GM19099 (cell line): ENCODE results near the gene GFRA4.

Experiments used
- POLR2A ChIP-seq: IDR thresholded peaks from 3 replicates; pipeline ENCODE4 v1.6.1; 2011; ENCODE audit warnings: low read depth; ENCODE audit not compliant: insufficient read length; ENCODE audit errors: extremely low read depth

GFRA4 gene

GRCh38 chr20:3629893-3630292, 33.3 kb downstream of the GFRA4 start:
- TF ChIP-seq POLR2A: no peak

GRCh38 chr20:3628502-3629314, 34.5 kb downstream of the GFRA4 start:
- no peak for TF ChIP-seq POLR2A

- no peak for TF ChIP-seq POLR2A
Observed at GRCh38 chr20:3627476-3627875, 35.7 kb downstream of the GFRA4 start.

- TF ChIP-seq POLR2A: no peak
Observed at GRCh38 chr20:3622406-3622805, 40.8 kb downstream of the GFRA4 start.

GRCh38 chr20:3621111-3621510, 42.1 kb downstream of the GFRA4 start:
- no peak for TF ChIP-seq POLR2A

- no peak for TF ChIP-seq POLR2A
Observed at GRCh38 chr20:3616250-3616649, 46.9 kb downstream of the GFRA4 start.

- TF ChIP-seq POLR2A: no peak
Observed at GRCh38 chr20:3614466-3614865, 48.7 kb downstream of the GFRA4 start.

- no peak for TF ChIP-seq POLR2A
Observed at GRCh38 chr20:3613821-3614440, 49.3 kb downstream of the GFRA4 start.

GRCh38 chr20:3612795-3613572, 50.2 kb downstream of the GFRA4 start:
- no peak for TF ChIP-seq POLR2A

GRCh38 chr20:3611901-3612300, 51.3 kb downstream of the GFRA4 start:
- TF ChIP-seq POLR2A: no peak
